C4-2B (cell line): ENCODE data around the gene LIPC.

Experiments used
- H3K27ac ChIP-seq: fragments of 450-650 bp; 2 replicates; pipeline ENCODE4 v1.5.1; 2017
- ZFX ChIP-seq: fragments of 450-650 bp; IDR thresholded peaks from 2 replicates; pipeline ENCODE4 v1.6.1; 2017
- TF ChIP-seq, protein P1 (sequence below): fragments of 450-650 bp; conservative IDR thresholded peaks from 2 replicates; pipeline ENCODE4 v1.5.1; 2017; ENCODE audit warnings: mild to moderate bottlenecking

LIPC gene

DNA sequence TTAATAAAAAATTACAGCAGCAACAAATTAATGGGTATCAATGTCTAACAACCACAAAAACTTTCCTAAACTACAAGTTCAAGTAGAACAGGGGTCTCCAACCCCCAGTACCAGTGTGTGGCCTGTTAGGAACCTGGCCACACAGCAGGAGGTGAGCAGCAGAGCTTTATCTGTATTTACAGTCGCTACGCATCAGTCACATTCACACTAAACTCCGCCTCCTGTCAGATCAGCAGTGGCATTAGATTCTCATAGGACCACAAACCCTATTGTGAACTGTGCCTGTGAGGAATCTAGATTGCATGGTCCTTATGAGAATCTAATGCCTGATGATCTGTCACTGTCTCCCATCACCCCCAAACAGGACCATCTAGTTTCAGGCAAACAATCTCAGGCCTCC is 18.5 kb upstream of the LIPC start:
- no peak overlapping the region for H3K27ac ChIP-seq
- TF ChIP-seq, protein P1, sequence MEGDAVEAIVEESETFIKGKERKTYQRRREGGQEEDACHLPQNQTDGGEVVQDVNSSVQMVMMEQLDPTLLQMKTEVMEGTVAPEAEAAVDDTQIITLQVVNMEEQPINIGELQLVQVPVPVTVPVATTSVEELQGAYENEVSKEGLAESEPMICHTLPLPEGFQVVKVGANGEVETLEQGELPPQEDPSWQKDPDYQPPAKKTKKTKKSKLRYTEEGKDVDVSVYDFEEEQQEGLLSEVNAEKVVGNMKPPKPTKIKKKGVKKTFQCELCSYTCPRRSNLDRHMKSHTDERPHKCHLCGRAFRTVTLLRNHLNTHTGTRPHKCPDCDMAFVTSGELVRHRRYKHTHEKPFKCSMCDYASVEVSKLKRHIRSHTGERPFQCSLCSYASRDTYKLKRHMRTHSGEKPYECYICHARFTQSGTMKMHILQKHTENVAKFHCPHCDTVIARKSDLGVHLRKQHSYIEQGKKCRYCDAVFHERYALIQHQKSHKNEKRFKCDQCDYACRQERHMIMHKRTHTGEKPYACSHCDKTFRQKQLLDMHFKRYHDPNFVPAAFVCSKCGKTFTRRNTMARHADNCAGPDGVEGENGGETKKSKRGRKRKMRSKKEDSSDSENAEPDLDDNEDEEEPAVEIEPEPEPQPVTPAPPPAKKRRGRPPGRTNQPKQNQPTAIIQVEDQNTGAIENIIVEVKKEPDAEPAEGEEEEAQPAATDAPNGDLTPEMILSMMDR: no peak
- TF ChIP-seq ZFX: no peak

DNA sequence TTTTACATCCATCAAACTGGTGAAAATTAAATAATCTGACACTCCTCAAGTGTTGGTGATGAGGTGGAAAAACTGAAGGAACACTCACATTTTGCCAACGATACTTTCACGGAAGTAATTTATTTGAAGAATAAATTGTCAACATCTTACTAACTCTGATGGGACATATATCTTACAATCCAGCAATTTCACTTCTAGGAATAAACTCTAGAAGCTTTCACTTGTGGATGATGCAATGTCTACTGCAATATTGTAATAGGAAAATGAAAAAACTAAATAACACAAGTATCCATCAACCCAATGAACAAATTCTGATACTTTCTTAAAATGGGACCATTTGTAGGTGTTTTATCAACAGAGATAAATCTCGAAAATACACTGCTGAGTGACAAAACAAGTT is 16.2 kb upstream of the LIPC start:
- H3K27ac ChIP-seq: no peak overlapping the region
- no peak for TF ChIP-seq ZFX
- TF ChIP-seq, protein P1: no peak

DNA sequence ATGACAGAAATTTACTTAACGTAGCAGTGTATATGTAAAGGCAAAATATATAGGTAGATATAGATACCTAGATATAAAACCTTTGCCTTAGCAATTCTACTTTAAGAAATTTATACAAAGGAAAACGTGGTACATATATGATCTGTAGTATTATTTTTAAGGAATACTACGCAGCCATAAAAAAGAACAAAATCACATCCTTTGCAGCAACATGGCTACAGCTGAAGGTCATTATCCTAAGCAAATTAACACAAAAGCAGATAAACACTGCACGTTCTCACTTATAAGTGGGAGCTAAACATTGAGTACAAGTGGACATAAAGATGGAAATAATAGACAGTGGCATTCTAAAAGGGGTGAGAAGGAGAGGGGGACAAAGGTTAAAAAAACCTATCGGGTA is 14.8 kb upstream of the LIPC start:
- H3K27ac ChIP-seq: no peak overlapping the region
- no peak for TF ChIP-seq ZFX
- TF ChIP-seq, protein P1: no peak

DNA sequence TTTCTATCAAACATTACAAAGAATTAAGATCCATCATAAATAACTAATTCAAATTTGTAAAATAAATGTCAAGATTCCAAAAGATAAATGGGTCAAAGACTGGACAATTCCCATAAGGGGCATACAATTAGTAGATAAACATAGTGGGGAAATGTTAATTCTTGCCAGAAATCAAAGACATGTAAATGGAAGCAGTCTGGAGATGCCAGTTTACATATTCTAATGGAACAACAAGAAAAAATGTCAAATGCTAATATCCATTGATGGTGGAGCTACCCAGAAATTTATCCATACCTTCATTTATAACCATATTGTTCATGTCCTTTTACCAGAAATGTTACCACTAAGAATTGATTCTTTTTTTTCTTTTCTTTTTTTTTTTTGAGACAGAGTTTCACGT is 13.7 kb upstream of the LIPC start:
- no peak overlapping the region for H3K27ac ChIP-seq
- no peak for TF ChIP-seq ZFX
- TF ChIP-seq, protein P1: no peak

DNA sequence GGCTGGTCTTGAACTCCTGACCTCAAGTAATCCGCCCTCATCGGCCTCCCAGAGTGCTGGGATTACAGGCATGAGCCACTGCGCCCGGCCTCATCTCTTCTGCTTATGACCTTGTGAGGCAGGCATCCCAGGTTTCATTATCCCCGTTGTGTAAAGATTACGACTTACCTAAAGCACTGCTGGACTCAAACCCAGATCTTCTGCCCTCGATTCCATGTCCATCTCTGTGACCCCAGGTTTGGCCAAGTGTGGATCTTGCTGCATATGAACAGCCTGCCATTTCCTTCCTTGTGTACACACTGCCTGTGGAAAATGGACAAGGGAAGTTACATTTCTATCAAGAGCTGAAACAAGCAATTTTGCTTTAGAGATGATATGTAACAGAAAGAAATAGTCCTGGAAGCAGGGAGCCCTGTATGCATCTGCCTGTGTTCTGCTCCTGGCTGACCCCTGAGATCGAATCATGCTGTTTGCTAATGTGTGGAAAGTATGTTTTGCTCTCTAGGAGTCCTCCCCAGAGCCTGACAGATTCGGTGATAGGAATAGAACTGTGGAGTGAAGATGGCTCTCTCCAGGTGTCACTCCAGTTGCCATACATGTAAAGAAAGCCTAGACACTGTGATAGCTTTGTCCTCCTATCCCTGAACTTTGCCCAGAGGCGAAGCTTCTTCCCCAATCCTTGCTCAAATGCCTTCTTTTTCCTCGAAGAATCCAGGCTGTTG is 11.8 kb upstream of the LIPC start:
- no peak overlapping the region for H3K27ac ChIP-seq
- TF ChIP-seq, protein P1: no peak
- no peak for TF ChIP-seq ZFX

DNA sequence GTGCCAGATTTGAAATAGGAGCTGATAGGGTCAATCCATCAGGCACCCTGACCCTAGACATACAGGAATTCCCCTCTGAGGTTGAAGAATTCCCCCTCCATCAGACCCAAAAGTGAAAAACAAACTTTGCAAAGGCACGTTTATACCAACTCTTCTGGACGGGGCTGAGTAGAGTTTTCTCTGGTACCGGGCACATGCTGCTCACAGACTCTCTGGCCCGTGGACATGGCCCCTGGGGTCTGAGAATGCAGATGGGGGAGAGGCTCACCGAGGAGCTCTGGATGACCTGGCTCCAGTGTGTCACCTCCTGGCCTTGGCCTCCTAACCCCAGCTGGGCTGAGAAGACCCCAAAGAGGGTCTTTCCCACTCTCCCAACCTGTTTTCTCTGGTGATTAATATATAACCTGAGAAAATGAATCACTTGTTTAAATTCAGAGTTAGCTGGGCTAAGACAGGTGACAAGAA is 11.2 kb upstream of the LIPC start:
- H3K27ac ChIP-seq: no peak overlapping the region
- TF ChIP-seq, protein P1: no peak
- TF ChIP-seq ZFX: no peak

DNA sequence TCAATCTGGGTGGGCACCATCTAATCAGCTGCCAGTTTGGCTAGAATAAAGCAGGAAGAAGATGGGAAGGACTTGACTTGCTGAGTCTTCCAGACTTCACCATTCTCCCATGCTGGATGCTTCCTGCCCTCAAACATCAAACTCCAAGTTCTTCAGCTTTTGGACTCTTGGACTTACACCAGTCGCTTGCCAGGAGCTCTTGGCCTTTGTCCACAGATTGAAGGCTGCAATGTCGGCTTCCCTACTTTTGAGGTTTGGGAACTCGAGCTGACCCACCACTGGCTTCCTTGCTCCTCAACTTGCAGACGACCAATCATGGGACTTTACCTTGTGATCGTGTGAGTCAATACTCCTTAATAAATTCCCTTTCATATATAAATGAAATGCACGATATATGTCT is 8.6 kb upstream of the LIPC start:
- no peak for TF ChIP-seq ZFX
- TF ChIP-seq, protein P1: no peak
- H3K27ac ChIP-seq: no peak overlapping the region
